DND-41 (cell line): Measurements from ENCODE around the gene SPRYD3.
A peak's percentile ranks its signal among the peaks of the same experiment; 100 is the strongest.

Experiments used
- ATAC-seq: fragments of 200-7000 bp; cut with Tn5 transposase; 3 replicates; pipeline ENCODE4 v1.9.1; 2021; ENCODE audit warnings: low read depth; ENCODE audit not compliant: insufficient read depth
- DNase-seq: peaks from one replicate; pipeline ENCODE4 v3.0.0-alpha.2; 2020
- H2AFZ ChIP-seq: 2 replicates; pipeline ENCODE4 v1.6.0; 2012; ENCODE audit warnings: low read depth, low read length
- H3K27ac ChIP-seq: 2 replicates; pipeline ENCODE4 v1.5.1; 2012; ENCODE audit warnings: low read length, inconsistent platforms
- H3K27me3 ChIP-seq: fragments of 200-600 bp; sonication (generic); 2 replicates; pipeline ENCODE4 v1.6.0; 2012; ENCODE audit warnings: low read length, mild to moderate bottlenecking, inconsistent platforms; ENCODE audit not compliant: insufficient read depth, poor library complexity
- H3K36me3 ChIP-seq: 2 replicates; pipeline ENCODE4 v1.5.1; 2012; ENCODE audit warnings: low read length, inconsistent platforms; ENCODE audit not compliant: insufficient read depth
- H3K4me1 ChIP-seq: 2 replicates; pipeline ENCODE4 v1.5.1; 2012; ENCODE audit warnings: mild to moderate bottlenecking, low read length; ENCODE audit not compliant: insufficient read depth
- H3K4me2 ChIP-seq: 2 replicates; pipeline ENCODE4 v1.6.0; 2012; ENCODE audit warnings: mild to moderate bottlenecking, moderate library complexity, low read length, inconsistent platforms; ENCODE audit not compliant: insufficient read depth
- H3K4me3 ChIP-seq, 2 experiments: fragments of 200-600 bp in 1 of 2; shearing (Covaris generic) in 1 of 2; 2 replicates each; pipeline ENCODE4 v1.5.1; 2012 to 2016; ENCODE audit warnings: inconsistent platforms in 2 of 2, low read length in 2 of 2, mild to moderate bottlenecking in 2 of 2, low read depth in 1 of 2, moderate library complexity in 1 of 2
- H3K79me2 ChIP-seq: 2 replicates; pipeline ENCODE4 v1.6.0; 2012; ENCODE audit warnings: low read length, inconsistent platforms; ENCODE audit not compliant: insufficient read depth
- H3K9ac ChIP-seq: 2 replicates; pipeline ENCODE4 v1.6.0; 2012; ENCODE audit warnings: low read depth, mild to moderate bottlenecking, inconsistent platforms, low read length, moderate library complexity
- H3K9me3 ChIP-seq: 2 replicates; pipeline ENCODE4 v1.5.1; 2012; ENCODE audit warnings: low read length, moderate library complexity, mild to moderate bottlenecking, inconsistent platforms; ENCODE audit not compliant: insufficient read depth, severe bottlenecking
- H4K20me1 ChIP-seq: 2 replicates; pipeline ENCODE4 v1.6.0; 2012; ENCODE audit warnings: low read length; ENCODE audit not compliant: insufficient read depth
- CTCF ChIP-seq: IDR thresholded peaks from 2 replicates; pipeline ENCODE4 v1.5.1; 2012; ENCODE audit warnings: borderline replicate concordance, low read length, moderate library complexity, mild to moderate bottlenecking; ENCODE audit not compliant: poor library complexity, severe bottlenecking; ENCODE audit errors: extremely low read depth
- EZH2 ChIP-seq: IDR thresholded peaks from 3 replicates; pipeline ENCODE4 v1.6.1; 2012; ENCODE audit warnings: borderline replicate concordance, low read depth, mild to moderate bottlenecking, moderate library complexity, low read length, inconsistent platforms; ENCODE audit not compliant: severe bottlenecking

Gene SPRYD3

GRCh38 chr12:53105712-53106439 is 26.7 kb upstream of the SPRYD3 start:
- Histone ChIP-seq H3K9ac (no peak overlapping the region), H4K20me1 (no peaks in the 10 kb centered on the region), H3K36me3 (no peaks in the 10 kb centered on the region), H3K79me2 (no peaks in the 10 kb centered on the region), H3K4me3 (no peak overlapping the region), H2AFZ (no peak overlapping the region), H3K27me3 (no peaks in the 10 kb centered on the region), H3K27ac (no peak overlapping the region), H3K4me1 (no peaks in the 10 kb centered on the region), H3K9me3 (no peaks in the 10 kb centered on the region), H3K4me2 (no peak overlapping the region)
- no peak for ATAC-seq
- TF ChIP-seq EZH2: no peak
- no peak for TF ChIP-seq CTCF
- DNase-seq: no peak

GRCh38 chr12:53105256-53105655 is 26.1 kb upstream of the SPRYD3 start:
- H3K4me1 ChIP-seq: no peaks in the 10 kb centered on the region
- no peaks in the 10 kb centered on the region for H3K9me3 ChIP-seq
- no peak for TF ChIP-seq EZH2
- no peak for TF ChIP-seq CTCF
- no peak overlapping the region for H2AFZ ChIP-seq
- no peaks in the 10 kb centered on the region for H3K27me3 ChIP-seq
- ATAC-seq (no peak), DNase-seq (no peak)
- no peak overlapping the region for H3K27ac ChIP-seq
- H3K9ac ChIP-seq: no peak overlapping the region
- H3K4me3 ChIP-seq: no peak overlapping the region
- H4K20me1 ChIP-seq: no peaks in the 10 kb centered on the region
- H3K79me2 ChIP-seq: no peaks in the 10 kb centered on the region
- H3K4me2 ChIP-seq: no peak overlapping the region
- H3K36me3 ChIP-seq: no peaks in the 10 kb centered on the region

- Histone ChIP-seq H3K27ac (no peak overlapping the region), H3K4me3 (no peak overlapping the region), H3K36me3 (no peaks in the 10 kb centered on the region), H3K9ac (no peak overlapping the region), H3K9me3 (no peaks in the 10 kb centered on the region), H3K4me1 (peaks cover 4% of the 10 kb centered on the region), H2AFZ (no peak overlapping the region), H3K79me2 (no peaks in the 10 kb centered on the region), H3K4me2 (no peak overlapping the region), H3K27me3 (peaks cover 5% of the 10 kb centered on the region), H4K20me1 (peaks cover 5% of the 10 kb centered on the region; the same call in 1 of the 2 replicates)
- DNase-seq: peak; percentile 17
- no peak for ATAC-seq
- TF ChIP-seq EZH2 (no peak), CTCF (no peak)
These were observed 24.7 kb upstream of the SPRYD3 start for GRCh38 chr12:53103860-53104305.
